ENCODE results near the gene CARMIL1.

GRCh38 chr6:25363427-25363826, 84.3 kb downstream of the CARMIL1 start:
- TF ChIP-seq CTCF (IDR thresholded peaks at IDR 0.05) (no peak), POLR2A (IDR thresholded peaks at IDR 0.05) (no peak)
